GM21447 (cell line): ENCODE results near the gene ANO1.
"Not testable (repeated sequence)": the region's sequence is repeated elsewhere in the genome, so short reads cannot be mapped to it uniquely, and the experiment has no call there.

Source experiments
- ATAC-seq: cut with Tn5 transposase; IDR thresholded peaks from one replicate; pipeline ENCODE4 v1.9.1; 2021; ENCODE audit not compliant: unreplicated experiment

Gene ANO1

GRCh38 chr11:70204466-70204799 lies 126.3 kb downstream of the ANO1 start:
- no peak for ATAC-seq

- no peak for ATAC-seq
Measured at GRCh38 chr11:70205049-70205725, 127.1 kb downstream of the ANO1 start.

GRCh38 chr11:70205766-70206165 lies 127.6 kb downstream of the ANO1 start:
- ATAC-seq = no peak

- no peak for ATAC-seq
Measured at GRCh38 chr11:70206226-70206981, 128.3 kb downstream of the ANO1 start.

GRCh38 chr11:70206982-70207376 lies 128.9 kb downstream of the ANO1 start:
- no peak for ATAC-seq

GRCh38 chr11:70207531-70208131 lies 129.5 kb downstream of the ANO1 start:
- ATAC-seq = no peak

GRCh38 chr11:70209391-70209912 lies 131.3 kb downstream of the ANO1 start:
- ATAC-seq = no peak

- no peak for ATAC-seq
Measured at GRCh38 chr11:70210051-70210501, 132.0 kb downstream of the ANO1 start.

GRCh38 chr11:70210530-70210929 lies 132.4 kb downstream of the ANO1 start:
- no peak for ATAC-seq

- ATAC-seq = no peak
Measured at GRCh38 chr11:70212227-70212811, 134.2 kb downstream of the ANO1 start.

GRCh38 chr11:70217388-70217787 lies 139.3 kb downstream of the ANO1 start:
- ATAC-seq = not testable (repeated sequence)

GRCh38 chr11:70218076-70218475 lies 140.0 kb downstream of the ANO1 start:
- not testable (repeated sequence) for ATAC-seq

- no peak for ATAC-seq
Measured at GRCh38 chr11:70220136-70220535, 142.0 kb downstream of the ANO1 start.

- ATAC-seq = no peak
Measured at GRCh38 chr11:70220920-70221319, 142.8 kb downstream of the ANO1 start.

GRCh38 chr11:70225681-70226177 lies 147.6 kb downstream of the ANO1 start:
- ATAC-seq = no peak

GRCh38 chr11:70226183-70226582 lies 148.1 kb downstream of the ANO1 start:
- no peak for ATAC-seq

- no peak for ATAC-seq
Measured at GRCh38 chr11:70226967-70227366, 148.8 kb downstream of the ANO1 start.

GRCh38 chr11:70229737-70230136 lies 151.6 kb downstream of the ANO1 start:
- ATAC-seq = no peak

GRCh38 chr11:70230151-70230839 lies 152.2 kb downstream of the ANO1 start:
- ATAC-seq = no peak

- ATAC-seq = no peak
Measured at GRCh38 chr11:70230840-70231710, 153.0 kb downstream of the ANO1 start.
